K562 (cell line): ENCODE results near the gene OSGIN1. TPM values are rescaled to one million over a fixed set of nuclear protein-coding genes. Genes with fewer than 3 reads are reported as not detected.

Experiments
- ADNP ChIP-seq: fragments of 200-800 bp; sonication (Bioruptor generic); IDR thresholded peaks from 2 replicates; pipeline ENCODE4 v1.6.1; 2016; ENCODE audit warnings: missing genetic modification characterization, missing compliant biosample characterization
- DACH1 ChIP-seq: fragments of 450-650 bp; IDR thresholded peaks from 2 replicates; pipeline ENCODE4 v1.6.1; 2018; ENCODE audit not compliant: partially characterized antibody
- DPF2 ChIP-seq: fragments of 450-650 bp; IDR thresholded peaks from 2 replicates; pipeline ENCODE4 v1.6.1; 2016
- EGR1 ChIP-seq: fragments of 450-650 bp; conservative IDR thresholded peaks from 2 replicates; pipeline ENCODE4 v1.6.1; 2017; ENCODE audit warnings: mild to moderate bottlenecking
- EP300 ChIP-seq: IDR thresholded peaks from 2 replicates; pipeline ENCODE4 v1.6.1; 2012; ENCODE audit warnings: low read length, improper control_type of control experiment
- ETV5 ChIP-seq: sonication (generic); formaldehyde crosslinking; IDR thresholded peaks from 2 replicates; pipeline ENCODE4 v1.4.0; 2020; ENCODE audit warnings: low read depth, mild to moderate bottlenecking, missing genetic modification reagents
- JUND ChIP-seq, 2 experiments: IDR thresholded peaks; 2 replicates in 1 of 2; 3 replicates in 1 of 2; pipeline ENCODE4 v1.6.1; 2011; ENCODE audit warnings: borderline replicate concordance in 2 of 2, low read depth in 2 of 2, low read length in 2 of 2, improper control_type of control experiment in 1 of 2, missing biosample characterization in 1 of 2, missing genetic modification characterization in 1 of 2, missing genetic modification reagents in 1 of 2
- KAT7 ChIP-seq: sonication (generic); formaldehyde crosslinking; IDR thresholded peaks from 2 replicates; pipeline ENCODE4 v1.8.0; 2022; ENCODE audit warnings: missing genetic modification reagents, mild to moderate bottlenecking, borderline replicate concordance
- MAFK ChIP-seq: IDR thresholded peaks from 2 replicates; pipeline ENCODE4 v1.6.1; 2011; ENCODE audit warnings: low read length, improper control_type of control experiment
- MNT ChIP-seq, 2 experiments: fragments of 450-650 bp; conservative IDR thresholded peaks; 2 replicates each; pipeline ENCODE4 v1.6.1; 2017; ENCODE audit warnings: mild to moderate bottlenecking in 2 of 2, moderate library complexity in 2 of 2
- PKNOX1 ChIP-seq: fragments of 450-650 bp; IDR thresholded peaks from 2 replicates; pipeline ENCODE4 v1.6.1; 2016
- PML ChIP-seq: IDR thresholded peaks from 2 replicates; pipeline ENCODE4 v1.6.1; 2012; ENCODE audit warnings: low read length, inconsistent platforms
- RAD21 ChIP-seq, 2 experiments: fragments of 250-450 bp in 1 of 2; fragments of 450-650 bp in 1 of 2; sonication (Bioruptor Pico) in 1 of 2; formaldehyde crosslinking in 1 of 2; IDR thresholded peaks in 1 of 2; conservative IDR thresholded peaks in 1 of 2; 2 replicates each; pipeline versions ENCODE4 v1.4.0 to v1.8.0; 2020 to 2022; ENCODE audit warnings: mild to moderate bottlenecking in 2 of 2, moderate library complexity in 1 of 2
- RUNX1 ChIP-seq: sonication (generic); IDR thresholded peaks from 2 replicates; pipeline ENCODE4 v1.6.1; 2016; ENCODE audit warnings: antibody characterized with exemption, low read depth
- TEAD1 ChIP-seq, 2 experiments: fragments of 450-650 bp in 1 of 2; sonication (generic) in 1 of 2; formaldehyde crosslinking; IDR thresholded peaks; 2 replicates each; pipeline versions ENCODE4 v1.4.0 to v1.8.0; 2020 to 2022; ENCODE audit warnings: mild to moderate bottlenecking in 2 of 2, missing genetic modification reagents in 1 of 2
- TFAP4 ChIP-seq: sonication (generic); formaldehyde crosslinking; IDR thresholded peaks from 2 replicates; pipeline ENCODE4 v1.8.0; 2022; ENCODE audit warnings: missing genetic modification reagents, mild to moderate bottlenecking, moderate library complexity, borderline replicate concordance
- TGIF2 ChIP-seq: sonication (generic); formaldehyde crosslinking; IDR thresholded peaks from 2 replicates; pipeline ENCODE4 v1.8.1; 2022; ENCODE audit warnings: mild to moderate bottlenecking, missing genetic modification reagents, moderate library complexity
- ZMIZ1 ChIP-seq, 2 experiments: fragments of 150-350 bp in 1 of 2; IDR thresholded peaks; 2 replicates each; pipeline ENCODE4 v1.6.1; 2012 to 2016; ENCODE audit warnings: low read depth in 2 of 2, low read length in 2 of 2, mild to moderate bottlenecking in 1 of 2, moderate library complexity in 1 of 2
- polyA plus RNA-seq, 8 experiments: library from polyadenylated mRNA; depleted of rRNA in 4 of 8; stranded (reverse) in 5 of 8; unstranded in 3 of 8; fragments of >200 nt; fragmentation: Nextera tagmentation in 2 of 8; fragmentation: Illumina TruSeq in 1 of 8; extraction: Ambion mirVana in 2 of 8; extraction: Trizol in 1 of 8; gene quantifications; 2 replicates each; pipeline versions ENCODE4 v1.2.1 to v1.2.3, GENCODE V29; 2011 to 2014; ENCODE audit warnings: inconsistent platforms in 1 of 8, missing spikeins in 1 of 8
- total RNA-seq, 7 experiments: library from RNA; depleted of rRNA in 6 of 7; stranded (reverse); fragments of >200 nt in 6 of 7; fragmentation: Illumina TruSeq in 2 of 7; extraction: Trizol in 2 of 7; gene quantifications; 2 replicates each; pipeline versions ENCODE4 v1.2.1 to v1.2.3, GENCODE V29; 2011 to 2021; ENCODE audit warnings: low replicate concordance in 1 of 7

The OSGIN1 gene
- total and polyA plus RNA-seq, 9 of the 15 experiments (the other 6 are each of a cell fraction or from before 2014, with no cell fraction given), result 0.03 to 3.6 (median 1.6) TPM

GRCh38 chr16:83953796-83954576 is 946 bp downstream of the OSGIN1 start (continued):
- TF ChIP-seq ZMIZ1 (IDR thresholded peaks at IDR 0.05; ENCODE audit: low read depth in 2 of 2, low read length in 2 of 2) (0 out of 4 replicates have a peak, but pooled peaks of 1 of the 2 experiments have one; percentile 40), EP300 (0 out of 2 replicates have a peak, but pooled peaks have one; percentile 6), PML (no peak), TEAD1 (CRISPR knock-in tag; IDR thresholded peaks at IDR 0.05) (peak in 1 of 2 experiments; percentile 39; a peak in 1 of 4 replicates), RAD21 (CRISPR knock-in tag; conservative IDR thresholded peaks at IDR 0.05 in 1 of 2, IDR thresholded peaks at IDR 0.05 in 1 of 2) (peak; percentile 15 to 36; a peak in 2 of 4 replicates), RUNX1 (0 out of 2 replicates have a peak, but pooled peaks have one; percentile 15), KAT7 (CRISPR knock-in tag) (0 out of 2 replicates have a peak, but pooled peaks have one; percentile 29), TGIF2 (CRISPR knock-in tag) (no peak), ADNP (tag) (no peak), TFAP4 (CRISPR knock-in tag) (peak; percentile 24), PKNOX1 (peak; percentile 91), DPF2 (peak; percentile 31; the same call in 1 of the 2 replicates), MNT (conservative IDR thresholded peaks at IDR 0.05) (0 out of 4 replicates have a peak, but pooled peaks of 1 of the 2 experiments have one; percentile 21), EGR1 (peak; percentile 89), DACH1 (no peak), MAFK (0 out of 2 replicates have a peak, but pooled peaks have one; percentile 11), JUND (IDR thresholded peaks at IDR 0.05; ENCODE audit: borderline replicate concordance, low read depth, low read length) (0 out of 2 replicates have a peak, but pooled peaks have one; percentile 23), JUND (tag; IDR thresholded peaks at IDR 0.05; ENCODE audit: borderline replicate concordance, low read depth, low read length) (no peak; the same call in 2 of the 3 replicates), ETV5 (0 out of 2 replicates have a peak, but pooled peaks have one; percentile 1)
